DOHH2 (cell line): ENCODE measurements around the gene POP4.

Experiments used
- H3F3A ChIP-seq: fragments of 200-600 bp; sonication (generic), shearing (Covaris generic); 2 replicates; pipeline ENCODE4 v1.6.0; 2016; ENCODE audit warnings: antibody characterized with exemption, mild to moderate bottlenecking; ENCODE audit not compliant: control insufficient read depth, insufficient read depth
- H3K27ac ChIP-seq: fragments of 200-600 bp; sonication (generic); 2 replicates; pipeline ENCODE4 v1.5.1; 2014; ENCODE audit warnings: low read depth, mild to moderate bottlenecking, low read length, moderate library complexity
- H3K27me3 ChIP-seq: fragments of 200-600 bp; sonication (generic); 2 replicates; pipeline ENCODE4 v1.6.1; 2014; ENCODE audit warnings: mild to moderate bottlenecking, low read length, mixed read lengths; ENCODE audit not compliant: control insufficient read depth
- H3K36me3 ChIP-seq: fragments of 200-600 bp; sonication (generic); 2 replicates; pipeline ENCODE4 v1.6.1; 2014; ENCODE audit warnings: mild to moderate bottlenecking, low read length, moderate library complexity, mixed read lengths; ENCODE audit not compliant: control insufficient read depth
- H3K4me1 ChIP-seq: fragments of 200-600 bp; sonication (generic); 2 replicates; pipeline ENCODE4 v1.6.1; 2014; ENCODE audit warnings: mild to moderate bottlenecking, low read length, mixed read lengths; ENCODE audit not compliant: control insufficient read depth
- H3K4me2 ChIP-seq: fragments of 200-600 bp; sonication (generic); 2 replicates; pipeline ENCODE4 v1.6.0; 2014; ENCODE audit warnings: mild to moderate bottlenecking, low read length, moderate library complexity
- H3K4me3 ChIP-seq: fragments of 200-600 bp; sonication (generic); 2 replicates; pipeline ENCODE4 v1.5.1; 2014; ENCODE audit warnings: mild to moderate bottlenecking, low read length, mixed read lengths
- H3K79me2 ChIP-seq: fragments of 200-600 bp; sonication (generic); 2 replicates; pipeline ENCODE4 v1.6.1; 2014; ENCODE audit warnings: mild to moderate bottlenecking, low read length, mixed read lengths; ENCODE audit not compliant: control insufficient read depth
- H3K9me2 ChIP-seq: fragments of 200-600 bp; sonication (generic); replicated peaks from 2 replicates; pipeline ENCODE4 v1.6.1; 2014; ENCODE audit warnings: mild to moderate bottlenecking, low read length, mixed read lengths; ENCODE audit not compliant: control insufficient read depth
- H3K9me3 ChIP-seq: fragments of 200-600 bp; sonication (generic); 2 replicates; pipeline ENCODE4 v1.6.1; 2014; ENCODE audit warnings: antibody characterized with exemption, low read length, mixed read lengths; ENCODE audit not compliant: control insufficient read depth, insufficient read depth
- H4K20me1 ChIP-seq: fragments of 200-600 bp; sonication (generic); 2 replicates; pipeline ENCODE4 v1.6.0; 2014; ENCODE audit warnings: low read depth, mild to moderate bottlenecking, antibody characterized with exemption, low read length, moderate library complexity; ENCODE audit not compliant: control insufficient read depth, insufficient read depth
- CTCF ChIP-seq: fragments of 200-600 bp; sonication (generic); IDR thresholded peaks from one replicate; pipeline ENCODE4 v1.5.1; 2014; ENCODE audit warnings: antibody characterized with exemption, mild to moderate bottlenecking, low read depth, low read length; ENCODE audit not compliant: poor library complexity, severe bottlenecking
- EZH2phosphoT487 ChIP-seq: fragments of 200-600 bp; sonication (generic); IDR thresholded peaks from 2 replicates; pipeline ENCODE4 v1.6.1; 2017; ENCODE audit warnings: borderline replicate concordance, mild to moderate bottlenecking, antibody characterized with exemption, low read length, moderate library complexity, mixed read lengths

Gene POP4

GRCh38 chr19:29622166-29623070 lies 16.3 kb downstream of the POP4 start:
- Histone ChIP-seq H3K36me3 (no peaks in the 10 kb centered on the region), H3K4me2 (no peak overlapping the region), H3K9me2 (no peaks in the 10 kb centered on the region), H3K79me2 (no peaks in the 10 kb centered on the region), H4K20me1 (no peaks in the 10 kb centered on the region), H3K4me1 (no peaks in the 10 kb centered on the region), H3K27ac (no peak overlapping the region), H3K27me3 (0 out of 2 replicates have a peak, but pooled peaks cover 11% of the 10 kb centered on the region), H3K4me3 (no peak overlapping the region), H3F3A (no peaks in the 10 kb centered on the region), H3K9me3 (no peaks in the 10 kb centered on the region)
- TF ChIP-seq CTCF (no peak), EZH2phosphoT487 (no peak)

GRCh38 chr19:29623726-29624488 lies 17.8 kb downstream of the POP4 start:
- H3K27ac ChIP-seq, result no peak overlapping the region
- H3K4me2 ChIP-seq, result no peak overlapping the region

GRCh38 chr19:29624489-29625185 lies 18.6 kb downstream of the POP4 start:
- Histone ChIP-seq H3K4me3 (no peak overlapping the region), H3K4me1 (no peaks in the 10 kb centered on the region), H3F3A (no peaks in the 10 kb centered on the region), H3K36me3 (no peaks in the 10 kb centered on the region), H3K27ac (no peak overlapping the region), H3K79me2 (no peaks in the 10 kb centered on the region), H3K9me2 (no peaks in the 10 kb centered on the region), H3K9me3 (no peaks in the 10 kb centered on the region), H4K20me1 (no peaks in the 10 kb centered on the region), H3K27me3 (0 out of 2 replicates have a peak, but pooled peaks cover 11% of the 10 kb centered on the region), H3K4me2 (no peak overlapping the region)
- TF ChIP-seq CTCF (no peak), EZH2phosphoT487 (no peak)

More at GRCh38 chr19:29623726-29624488, 17.8 kb downstream of the POP4 start:
- 0 out of 2 replicates have a peak, but pooled peaks cover 11% of the 10 kb centered on the region for H3K27me3 ChIP-seq
- TF ChIP-seq CTCF (no peak), EZH2phosphoT487 (no peak)
- no peaks in the 10 kb centered on the region for H3K4me1 ChIP-seq
- H3K4me3 ChIP-seq, result no peak overlapping the region
- no peaks in the 10 kb centered on the region for H3K36me3 ChIP-seq
- no peaks in the 10 kb centered on the region for H3F3A ChIP-seq
- no peaks in the 10 kb centered on the region for H3K9me3 ChIP-seq
- no peaks in the 10 kb centered on the region for H3K79me2 ChIP-seq
- no peaks in the 10 kb centered on the region for H3K9me2 ChIP-seq
- no peaks in the 10 kb centered on the region for H4K20me1 ChIP-seq
